ENCODE data around the gene DPH7.
"Not testable (repeated sequence)": the region's sequence is repeated elsewhere in the genome, so short reads cannot be mapped to it uniquely, and the experiment has no call there.

DPH7 gene

GRCh38 chr9:137516144-137516917 is 62.4 kb downstream of the DPH7 start:
- no peak for DNase-seq

GRCh38 chr9:137515338-137515724 is 63.4 kb downstream of the DPH7 start:
- DNase-seq = no peak

GRCh38 chr9:137514691-137515337 is 63.9 kb downstream of the DPH7 start:
- no peak for DNase-seq

- not testable (repeated sequence) for DNase-seq
Observed at GRCh38 chr9:137513801-137514570, 64.7 kb downstream of the DPH7 start.

- not testable (repeated sequence) for DNase-seq
Observed at GRCh38 chr9:137513136-137513535, 65.6 kb downstream of the DPH7 start.

- no peak for DNase-seq
Observed at GRCh38 chr9:137511758-137512463, 66.8 kb downstream of the DPH7 start.

- not testable (repeated sequence) for DNase-seq
Observed at GRCh38 chr9:137511126-137511525, 67.6 kb downstream of the DPH7 start.

- DNase-seq = no peak
Observed at GRCh38 chr9:137509198-137509597, 69.5 kb downstream of the DPH7 start.

- DNase-seq = no peak
Observed at GRCh38 chr9:137506702-137507171, 72.0 kb downstream of the DPH7 start.

- no peak for DNase-seq
Observed at GRCh38 chr9:137506274-137506673, 72.5 kb downstream of the DPH7 start.

- DNase-seq = no peak
Observed at GRCh38 chr9:137505421-137506140, 73.1 kb downstream of the DPH7 start.
